Testis (tissue), 2 donors: Measurements from ENCODE around the gene DPP6.

Experiments used
- CTCF ChIP-seq, 3 experiments: fragments of 450-650 bp in 2 of 3; fragments of 200-600 bp in 1 of 3; sonication (generic) in 1 of 3; IDR thresholded peaks; one replicate each; pipeline ENCODE4 v1.5.1; 2016 to 2019; ENCODE audit warnings: antibody characterized with exemption in 3 of 3, mild to moderate bottlenecking in 2 of 3, moderate library complexity in 1 of 3
- POLR2A ChIP-seq: fragments of 450-650 bp; IDR thresholded peaks from one replicate; pipeline ENCODE4 v1.6.1; 2017; ENCODE audit warnings: antibody characterized with exemption, mild to moderate bottlenecking, moderate library complexity

DNA sequence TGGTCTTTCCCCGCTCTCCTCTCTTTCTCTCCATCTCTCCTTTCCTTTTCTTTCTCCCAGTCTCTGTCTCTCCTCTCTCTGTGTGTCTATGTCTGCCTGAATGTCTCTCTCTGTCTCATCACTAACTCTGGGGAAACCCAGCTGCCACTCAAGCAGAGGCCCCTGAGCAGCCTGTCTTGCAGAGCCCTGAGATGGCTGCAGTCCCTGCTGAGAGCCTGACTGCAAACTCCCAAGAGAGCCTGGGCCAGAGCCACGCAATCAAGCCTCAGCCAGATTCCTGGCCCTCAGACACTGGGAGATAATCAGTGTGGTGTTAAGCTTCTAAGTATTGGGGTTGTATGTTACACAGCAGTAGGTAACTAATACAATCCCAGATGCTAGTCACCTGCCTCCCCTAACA lies 859.2 kb downstream of the DPP6 start:
- TF ChIP-seq POLR2A (no peak), CTCF (IDR thresholded peaks at IDR 0.05) (no peak)
